Measurements from ENCODE around the gene KREMEN2. TPM values are rescaled to one million over a fixed set of nuclear protein-coding genes. Genes with fewer than 3 reads are reported as not detected.
A peak's percentile ranks its signal among the peaks of the same experiment; 100 is the strongest.

The KREMEN2 gene
- total RNA-seq, 1 experiment from 2014 or later = 6.0 TPM

DNA sequence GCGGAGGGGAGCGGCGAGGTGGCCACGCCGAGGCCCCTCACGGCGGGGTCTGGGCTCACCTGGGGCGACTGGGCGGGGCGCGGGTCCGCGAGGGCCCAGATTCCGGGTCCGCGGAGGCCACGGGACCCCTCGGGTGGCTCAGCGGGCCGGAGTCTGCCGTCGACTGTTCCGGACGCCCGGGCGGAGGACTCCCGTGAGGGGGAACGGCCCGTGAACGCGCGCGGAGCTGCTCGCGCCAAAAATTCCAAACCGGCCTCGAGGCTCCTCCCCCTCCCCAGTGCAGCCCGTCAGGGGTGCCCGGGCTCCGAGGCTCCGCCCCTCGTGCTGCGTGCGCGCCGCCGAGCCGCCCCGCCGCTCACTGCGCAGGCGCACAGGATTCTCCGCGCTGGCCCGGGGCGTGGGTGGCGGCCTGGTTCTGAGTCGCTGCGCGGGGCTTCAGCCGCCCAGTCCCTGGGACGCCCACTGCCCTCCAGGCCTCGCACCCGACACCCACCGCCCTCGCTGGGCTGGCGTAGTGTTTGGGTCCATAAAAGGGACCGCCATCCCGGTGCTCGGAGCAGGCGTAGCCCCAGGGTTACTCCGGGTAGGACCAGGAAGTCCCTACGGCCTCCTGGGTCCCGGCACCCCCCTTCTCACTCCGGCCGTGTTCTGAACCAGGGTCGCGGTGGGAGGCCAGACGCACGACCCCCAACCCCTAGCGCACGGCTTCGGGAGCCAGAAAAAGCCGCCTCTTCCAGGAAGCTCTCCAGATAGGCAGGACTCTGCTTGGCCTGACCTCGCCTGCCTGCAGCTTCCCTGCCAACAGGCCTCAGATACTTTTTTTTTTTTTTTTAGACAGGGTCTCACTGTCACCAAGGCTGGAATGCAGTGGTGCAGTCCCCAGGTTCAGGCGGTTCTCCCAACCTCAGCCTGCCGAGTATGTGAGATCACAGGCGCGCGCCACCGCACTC is 16.4 kb downstream of the KREMEN2 start, which contains the start of gene PKMYT1:
Gene PKMYT1 (minus strand): TSS at position 220 of the 950 bp plus-strand sequence. CDS start 789 bp downstream, outside the sequence.
- DNase-seq (ENCODE audit: low spot score) = peak; percentile 75

DNA sequence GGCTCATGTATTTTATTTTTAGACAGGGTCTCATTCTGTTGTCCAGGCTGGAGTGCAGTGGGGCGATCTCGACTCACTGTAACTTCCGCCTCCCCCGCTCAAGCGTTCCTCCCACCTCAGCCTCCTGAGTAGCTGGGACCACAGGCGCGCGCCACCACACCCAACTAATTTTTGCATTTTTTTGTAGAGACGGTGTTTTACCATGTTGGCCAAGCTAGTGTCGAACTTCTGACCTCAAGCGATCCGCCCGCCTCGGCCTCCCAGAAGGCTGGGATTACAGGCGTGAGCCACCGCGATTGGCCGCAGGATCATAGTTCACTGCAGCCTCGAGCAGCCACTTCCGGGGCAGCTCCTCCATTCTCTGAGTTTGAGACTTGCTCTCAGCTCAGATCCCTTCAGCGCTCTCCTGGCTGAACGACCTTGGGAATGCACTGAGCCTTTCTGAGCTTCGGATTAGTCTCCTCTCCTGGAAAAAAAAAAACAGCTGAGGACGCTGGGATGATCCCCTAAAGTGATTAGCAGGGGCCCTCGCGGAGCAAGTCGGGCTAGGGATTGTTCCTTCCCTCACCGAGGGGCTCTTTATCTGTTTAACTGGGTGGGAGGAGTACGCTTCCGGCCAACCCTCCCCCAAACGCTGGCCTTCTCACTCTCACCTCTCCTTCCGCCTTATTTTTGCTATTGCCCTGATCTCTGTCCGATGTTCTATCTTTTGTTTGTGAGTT is 17.3 kb downstream of the KREMEN2 start:
- no peak for DNase-seq (ENCODE audit: low spot score)

DNA sequence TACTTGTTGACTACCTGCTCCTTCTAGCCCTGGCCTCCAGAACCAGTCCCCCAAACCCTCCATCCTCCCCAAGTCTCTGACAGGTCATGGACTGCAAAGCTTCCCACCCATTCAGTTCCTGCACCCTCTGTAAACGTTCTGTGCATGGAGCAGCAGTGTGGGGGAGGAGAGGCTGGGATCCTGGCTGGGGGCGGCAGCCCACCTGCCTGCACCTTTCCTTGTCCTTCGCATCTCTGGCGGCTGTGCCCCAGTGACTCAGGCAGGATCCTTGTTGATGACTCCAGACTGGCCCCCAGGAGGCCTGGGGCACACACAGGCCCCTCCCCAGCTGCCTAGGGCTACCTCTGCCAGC is 17.8 kb downstream of the KREMEN2 start:
- DNase-seq (ENCODE audit: low spot score) = no peak

DNA sequence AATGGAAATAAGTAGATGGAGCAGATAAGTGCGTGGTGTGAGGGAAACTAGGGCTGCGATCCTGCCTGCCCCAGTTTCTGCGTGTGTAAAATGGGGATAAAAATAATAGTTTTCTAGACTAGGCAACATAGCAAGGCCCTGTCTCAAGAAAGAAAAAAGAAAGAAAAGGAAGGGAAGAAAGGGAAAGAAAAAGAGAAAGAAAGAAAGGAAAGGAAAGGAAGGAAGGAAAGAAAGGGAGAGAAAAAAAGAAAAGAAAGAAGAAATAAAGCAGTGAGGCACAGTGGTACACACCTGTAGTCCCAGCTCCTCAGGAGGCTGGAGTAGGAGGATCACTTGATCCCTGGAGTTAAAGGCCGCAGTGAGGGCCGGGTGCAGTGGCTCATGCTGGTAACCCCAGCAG is 18.3 kb downstream of the KREMEN2 start:
- DNase-seq (ENCODE audit: low spot score) = no peak

DNA sequence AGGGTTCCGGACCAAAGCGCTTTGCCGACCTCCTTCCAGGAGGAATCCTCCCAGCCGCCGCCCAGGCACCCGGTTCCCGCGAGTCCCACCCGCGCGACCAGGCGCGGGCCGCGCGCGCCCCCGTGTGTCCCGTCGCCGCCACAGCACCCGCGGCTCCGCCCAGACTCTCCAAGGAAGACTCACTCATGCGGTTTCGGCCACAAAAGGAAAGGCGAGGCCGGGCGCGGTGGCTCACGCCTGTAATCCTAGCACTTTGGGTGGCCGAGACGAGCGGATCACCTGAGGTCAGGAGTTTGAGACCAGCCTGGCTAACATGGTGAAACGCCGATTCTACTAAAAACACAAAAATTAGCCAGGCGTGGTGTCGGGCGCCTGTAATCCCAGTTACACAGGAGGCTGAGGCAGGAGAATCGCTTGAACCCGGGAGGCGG is 19.6 kb downstream of the KREMEN2 start:
- peak; percentile 77 for DNase-seq (ENCODE audit: low spot score)

DNA sequence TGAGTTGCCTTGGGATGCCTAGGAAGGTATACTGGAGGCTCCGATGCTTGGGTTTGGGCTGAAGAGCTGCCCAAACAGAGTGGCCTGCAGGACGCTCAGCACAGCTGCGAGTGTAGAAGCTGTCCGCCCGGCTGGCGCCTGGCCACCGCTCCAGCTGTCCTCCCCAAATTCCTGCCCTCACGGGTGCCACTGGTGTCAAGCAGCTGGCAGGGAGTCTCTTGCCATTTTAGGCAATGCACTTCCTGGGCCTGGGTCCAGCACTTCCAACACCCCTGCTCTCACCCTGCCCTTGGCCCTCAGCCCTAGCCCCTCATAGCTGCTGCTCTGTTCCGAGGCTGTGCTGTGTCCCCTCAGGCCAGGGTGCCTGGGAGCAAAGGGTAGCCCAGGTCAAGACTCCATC is 21.4 kb downstream of the KREMEN2 start:
- DNase-seq (ENCODE audit: low spot score) = no peak

DNA sequence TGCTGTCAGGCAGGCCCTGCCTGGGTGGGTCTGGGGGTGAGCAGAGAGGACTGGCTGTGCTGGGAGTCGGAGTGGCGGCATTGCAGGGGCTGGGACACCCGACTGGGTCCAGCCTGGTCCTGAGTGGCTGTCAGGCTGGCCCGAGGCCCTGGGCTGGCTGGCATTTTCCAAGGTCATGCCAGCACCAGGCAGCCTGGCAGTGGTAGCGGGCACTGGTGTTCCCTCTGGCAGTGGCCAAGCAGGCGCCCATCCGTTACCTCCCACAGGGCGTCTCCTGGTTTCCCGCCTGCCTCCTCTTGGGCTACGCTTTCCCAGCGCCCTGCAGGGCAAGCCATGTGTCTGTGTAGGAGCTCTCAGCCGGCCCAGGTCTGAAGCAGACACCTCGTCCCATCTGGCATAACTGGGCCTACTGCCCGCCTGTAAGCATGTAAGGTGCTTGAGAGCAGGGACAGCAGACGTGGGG is 21.8 kb downstream of the KREMEN2 start:
- no peak for DNase-seq (ENCODE audit: low spot score)

DNA sequence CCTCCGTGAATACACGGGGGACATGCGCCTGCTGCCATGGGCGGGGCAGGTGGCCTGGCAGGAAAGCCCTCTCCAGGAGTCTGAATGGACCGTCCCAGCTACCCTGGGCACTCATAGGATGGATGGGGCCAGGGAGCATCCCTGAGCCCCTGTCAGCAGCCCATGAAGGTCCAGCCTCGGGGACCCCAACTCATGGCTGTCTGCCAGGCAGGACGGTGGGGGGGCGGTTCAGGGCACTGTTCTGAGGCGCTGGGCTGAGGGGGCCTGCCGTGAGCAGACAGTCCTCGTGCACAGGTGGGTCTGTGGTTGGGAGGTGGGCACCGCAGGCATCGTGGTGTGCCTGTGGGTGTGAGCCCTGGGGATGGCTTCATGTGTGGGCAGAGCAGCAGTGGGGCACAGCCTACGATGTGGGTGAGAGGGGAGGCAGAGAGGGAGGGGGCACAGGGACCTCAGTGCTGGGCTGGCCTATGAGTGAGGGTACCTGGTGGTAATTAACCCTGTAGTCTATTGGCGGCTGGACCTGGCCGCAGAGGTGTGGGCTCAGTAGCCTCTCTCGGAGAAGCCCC is 22.6 kb downstream of the KREMEN2 start:
- DNase-seq (ENCODE audit: low spot score) = no peak

DNA sequence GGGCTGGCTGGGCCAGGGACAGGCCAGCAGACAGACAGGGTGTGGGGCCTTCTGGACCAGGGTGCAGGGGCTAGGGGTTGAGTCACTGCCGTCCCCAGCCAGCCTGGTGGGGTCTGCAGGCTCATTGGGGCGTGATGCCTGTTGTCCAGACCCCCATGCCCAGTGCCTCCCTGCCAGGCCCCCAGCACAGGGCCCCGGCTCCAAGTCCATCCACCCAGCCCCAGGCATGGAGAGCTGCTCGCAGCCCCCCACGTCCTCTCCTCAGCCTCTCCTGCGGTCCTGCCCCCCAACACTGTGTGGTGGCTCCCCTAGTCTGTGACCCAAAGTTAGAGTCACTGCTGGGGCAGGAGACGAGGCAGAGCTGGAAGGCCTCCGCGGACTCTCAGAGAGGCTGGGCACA is 23.2 kb downstream of the KREMEN2 start:
- no peak for DNase-seq (ENCODE audit: low spot score)

DNA sequence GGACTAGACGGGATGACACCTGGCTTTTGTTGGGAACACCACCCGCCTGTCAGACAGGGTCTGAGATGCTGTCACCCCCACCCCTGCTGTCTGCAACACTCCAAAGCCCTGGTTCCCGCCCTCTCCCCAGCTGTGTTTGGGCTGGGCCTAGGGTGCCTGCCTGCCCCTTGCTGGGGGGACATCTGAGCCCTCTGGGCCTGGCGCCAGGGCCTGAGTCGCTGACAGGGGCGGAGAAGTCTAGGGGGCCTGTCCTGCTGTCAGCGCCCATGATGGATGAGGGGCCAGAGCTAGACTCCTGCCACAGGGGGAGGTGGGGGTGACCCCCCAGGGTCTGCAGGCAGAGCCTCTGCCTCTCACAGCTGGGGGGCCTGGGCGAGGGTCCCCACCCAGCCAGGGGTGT is 23.8 kb downstream of the KREMEN2 start:
- DNase-seq (ENCODE audit: low spot score) = no peak

DNA sequence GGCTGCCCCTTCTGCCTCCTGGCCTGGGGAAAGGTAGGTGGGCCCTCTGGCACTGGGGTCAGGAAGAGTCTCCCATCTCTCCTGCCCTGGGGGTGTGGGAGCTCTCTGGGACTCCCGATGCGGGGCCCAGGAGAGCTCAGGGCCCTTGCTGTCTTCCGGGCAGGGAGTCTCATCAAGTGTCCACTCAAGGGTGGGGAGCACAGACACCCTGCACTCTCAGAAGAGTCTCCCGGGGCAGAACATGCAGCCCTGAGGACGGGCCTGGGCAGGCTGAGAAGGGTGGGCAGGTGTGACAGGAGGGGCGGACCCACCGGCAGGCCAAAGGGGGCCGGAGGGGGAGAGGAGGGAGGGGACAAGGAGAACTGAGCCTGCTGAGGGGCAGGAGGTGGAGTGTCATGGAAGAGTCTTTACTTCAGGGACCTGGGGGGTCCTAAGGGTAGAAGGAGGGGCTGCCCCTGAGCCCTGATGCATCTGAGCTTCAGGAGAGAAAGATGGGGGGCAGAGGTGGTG is 24.6 kb downstream of the KREMEN2 start:
- no peak for DNase-seq (ENCODE audit: low spot score)

DNA sequence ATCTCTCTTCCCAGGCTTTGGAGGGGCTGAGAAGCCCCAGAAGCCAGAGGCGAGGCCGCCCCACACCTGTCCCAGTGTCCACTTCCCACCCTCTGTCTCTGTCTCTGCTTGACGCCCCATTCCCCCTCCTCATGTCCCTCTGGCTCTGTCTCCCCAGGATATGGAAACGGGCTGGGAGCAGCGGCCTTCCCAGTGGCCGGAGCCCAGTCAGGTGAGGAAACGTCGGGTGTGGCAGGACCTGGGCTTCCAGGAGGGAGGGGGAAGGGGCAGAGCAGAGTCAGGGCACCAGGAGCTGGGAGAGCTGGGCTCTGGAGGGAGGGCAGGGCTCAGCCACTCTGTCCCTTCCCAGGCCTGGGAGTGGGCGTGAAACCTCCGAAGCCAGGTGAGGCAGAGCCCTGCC is 26.8 kb downstream of the KREMEN2 start:
- no peak for DNase-seq (ENCODE audit: low spot score)

DNA sequence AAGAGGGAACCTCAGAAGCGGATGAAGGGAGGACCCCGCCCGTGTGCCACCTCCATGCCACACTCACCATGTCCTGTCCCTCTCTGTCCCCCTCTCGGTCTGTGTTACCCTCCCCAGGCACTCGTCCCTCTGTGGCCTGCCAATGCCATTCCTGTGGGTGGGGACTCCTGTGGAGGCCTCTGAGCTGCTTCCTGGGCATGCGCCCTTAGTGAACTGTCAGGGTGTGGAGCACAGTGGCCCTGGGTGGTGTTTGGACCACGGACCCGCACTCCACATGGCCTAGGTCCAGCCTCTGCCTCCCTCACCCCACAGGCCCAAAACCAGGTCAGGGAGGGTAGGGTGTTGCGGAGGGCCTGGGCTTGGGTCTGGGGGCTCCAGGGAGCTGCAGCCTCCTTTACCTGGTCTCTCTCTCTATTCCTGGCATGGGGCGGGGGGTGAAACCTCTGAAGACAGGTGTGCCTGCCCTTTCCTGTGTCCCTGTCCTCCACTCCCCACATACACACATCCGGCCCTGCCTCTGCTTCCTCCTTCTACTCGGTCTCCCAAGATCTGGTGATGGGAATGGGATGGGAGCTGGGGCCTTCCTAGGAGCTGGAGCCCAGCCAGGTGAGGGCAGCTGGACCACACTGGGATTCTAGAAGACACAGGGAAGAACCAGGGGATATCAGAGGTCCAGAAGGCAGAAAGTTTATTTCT is 27.6 kb downstream of the KREMEN2 start:
- DNase-seq (ENCODE audit: low spot score) = no peak

DNA sequence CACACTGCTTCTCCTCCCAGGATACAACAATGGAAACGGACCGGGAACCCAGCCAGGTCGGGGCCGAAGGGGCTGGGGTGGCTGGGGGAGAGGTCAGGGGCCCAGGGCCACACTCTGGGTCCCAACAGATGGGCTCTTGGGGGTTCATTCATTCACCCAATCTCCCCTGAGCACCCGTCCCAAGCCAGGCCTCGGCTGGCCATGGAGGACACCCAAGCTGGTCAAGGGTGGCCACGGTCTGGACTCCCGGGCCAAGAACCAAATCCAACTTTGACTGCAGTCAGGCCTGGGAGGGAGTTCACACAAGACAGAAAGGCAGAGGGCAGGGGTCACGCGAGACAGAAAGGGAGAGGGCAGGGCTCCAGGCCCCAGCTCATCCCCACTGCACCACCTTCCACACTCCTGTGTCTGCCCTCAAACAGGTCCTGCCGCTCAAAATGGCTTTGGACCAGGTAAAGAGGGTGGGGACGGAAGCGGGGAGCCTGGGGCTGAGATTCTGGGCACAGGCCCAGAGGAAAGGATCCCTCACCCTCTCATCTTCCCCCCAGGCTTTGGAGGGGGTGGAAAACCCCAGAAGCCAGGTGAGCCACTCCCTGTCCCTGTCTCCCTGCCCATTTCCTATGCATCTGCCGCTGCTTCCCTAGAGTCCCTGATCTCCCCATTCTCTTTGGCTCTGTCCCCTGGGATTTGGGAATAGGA is 28.5 kb downstream of the KREMEN2 start:
- DNase-seq (ENCODE audit: low spot score) = no peak

DNA sequence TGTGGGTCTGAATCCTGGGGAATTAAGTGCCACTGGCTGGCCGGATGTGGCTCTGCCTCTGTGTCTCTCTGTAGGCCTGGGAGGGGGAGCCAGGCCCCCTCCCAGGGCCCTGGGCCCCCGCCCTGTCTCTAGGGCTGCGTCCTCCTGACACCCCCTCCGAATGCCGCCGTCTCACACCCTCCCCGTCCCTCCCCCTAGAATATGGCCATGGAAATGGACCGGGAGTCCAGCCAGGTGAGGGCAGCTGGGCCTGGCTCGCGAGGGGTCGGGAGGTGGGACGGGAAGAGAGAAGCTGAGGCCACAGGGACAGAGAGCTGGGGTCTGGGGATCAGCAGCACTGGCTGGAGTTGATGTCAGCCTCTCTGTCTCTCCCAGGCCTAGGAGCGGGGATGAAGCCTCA is 32.2 kb downstream of the KREMEN2 start:
- no peak for DNase-seq (ENCODE audit: low spot score)

DNA sequence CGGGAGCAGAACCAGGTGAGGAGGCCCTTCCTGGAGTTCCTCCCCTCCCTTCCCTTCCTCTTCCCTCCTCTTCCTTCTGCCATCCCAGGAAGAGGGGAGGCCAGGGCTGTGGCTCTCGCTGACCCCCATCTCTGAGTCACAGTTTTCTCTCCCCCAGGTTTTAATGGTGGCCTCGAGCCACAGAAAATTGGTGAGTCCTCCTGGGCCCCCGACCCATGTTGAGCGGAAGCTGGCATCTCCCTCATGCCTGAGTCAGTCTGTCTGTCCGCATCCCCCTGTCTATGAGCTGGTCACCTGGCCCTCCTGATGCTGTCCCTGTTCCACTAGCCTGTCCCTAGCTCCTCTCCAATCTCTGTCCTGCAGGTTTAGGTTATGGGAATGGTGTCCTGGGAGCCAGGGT is 35.9 kb downstream of the KREMEN2 start:
- DNase-seq (ENCODE audit: low spot score) = no peak

DNA sequence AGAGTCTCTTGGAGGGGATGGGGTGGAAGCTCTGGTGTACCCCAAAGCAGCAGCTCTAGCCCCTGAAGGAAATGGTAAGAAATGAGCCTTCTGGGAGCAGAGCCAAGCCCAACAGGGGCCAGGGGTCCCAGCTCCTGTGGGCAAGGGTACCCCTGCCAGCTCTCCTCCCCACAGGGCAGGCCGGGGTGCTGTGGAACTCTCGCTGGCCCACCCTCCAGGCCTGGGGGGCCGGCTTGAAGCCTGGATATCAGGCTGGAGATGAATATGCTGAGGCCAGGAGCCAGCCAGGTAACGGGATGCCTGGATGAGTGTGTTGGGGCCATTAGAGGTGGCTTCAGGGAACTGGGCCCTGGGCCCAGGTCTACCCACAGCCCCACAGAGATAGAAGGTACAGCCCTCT is 36.5 kb downstream of the KREMEN2 start:
- no peak for DNase-seq (ENCODE audit: low spot score)

DNA sequence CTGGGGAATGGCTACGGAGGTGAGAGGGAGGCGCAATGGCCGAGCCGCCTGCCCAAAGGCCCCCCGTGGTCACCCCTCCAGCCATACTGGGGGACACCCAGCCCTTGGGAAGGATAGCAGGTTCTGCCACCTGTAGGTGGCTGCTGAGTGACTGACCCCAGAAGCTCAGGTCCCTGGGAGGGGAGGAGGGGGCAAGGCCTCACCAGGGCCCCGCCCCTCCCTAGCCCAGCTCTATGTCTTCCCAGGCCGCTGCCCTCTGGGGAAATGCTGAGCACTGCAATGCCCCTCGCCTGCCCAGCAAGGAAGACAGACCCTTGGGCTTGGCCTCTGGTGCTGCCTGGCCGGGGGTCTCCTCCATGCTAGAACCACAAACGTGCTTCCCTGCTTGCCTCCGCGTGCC is 37.2 kb downstream of the KREMEN2 start:
- no peak for DNase-seq (ENCODE audit: low spot score)

DNA sequence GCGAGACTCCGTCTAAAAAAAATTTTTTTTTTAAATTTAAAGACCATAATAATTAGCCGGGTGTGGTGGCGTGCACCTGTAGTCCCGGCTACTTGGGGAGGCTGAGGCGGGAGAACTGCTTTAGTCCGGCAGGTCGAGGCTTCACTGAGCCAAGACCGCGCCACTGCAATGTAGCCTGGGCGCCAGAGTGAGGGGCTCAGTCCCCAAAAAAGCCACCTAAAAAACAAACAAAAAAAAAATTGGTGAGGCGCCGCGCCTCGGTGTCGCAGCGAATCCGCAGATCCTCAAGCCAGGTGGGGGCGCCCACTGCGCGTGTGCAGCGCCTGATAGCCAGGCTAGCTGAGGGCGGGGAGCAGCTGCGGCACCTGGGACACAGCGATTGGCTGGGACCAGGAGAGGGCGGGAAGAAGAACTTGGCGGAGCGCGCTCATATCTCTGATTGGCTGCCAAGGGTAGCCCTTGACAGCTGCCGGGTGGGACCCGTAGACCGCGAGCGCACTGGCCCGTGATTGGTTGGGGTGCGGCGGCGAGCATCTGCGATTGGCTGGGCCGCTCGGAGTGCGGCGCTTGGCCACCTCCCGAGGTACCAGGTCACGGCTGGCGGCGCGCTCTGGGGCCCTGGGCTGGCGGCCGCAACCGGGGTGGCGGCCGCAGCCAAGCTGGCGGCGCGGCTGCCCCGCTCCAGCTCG is 39.7 kb downstream of the KREMEN2 start:
- peak; percentile 98 for DNase-seq (ENCODE audit: low spot score)

DNA sequence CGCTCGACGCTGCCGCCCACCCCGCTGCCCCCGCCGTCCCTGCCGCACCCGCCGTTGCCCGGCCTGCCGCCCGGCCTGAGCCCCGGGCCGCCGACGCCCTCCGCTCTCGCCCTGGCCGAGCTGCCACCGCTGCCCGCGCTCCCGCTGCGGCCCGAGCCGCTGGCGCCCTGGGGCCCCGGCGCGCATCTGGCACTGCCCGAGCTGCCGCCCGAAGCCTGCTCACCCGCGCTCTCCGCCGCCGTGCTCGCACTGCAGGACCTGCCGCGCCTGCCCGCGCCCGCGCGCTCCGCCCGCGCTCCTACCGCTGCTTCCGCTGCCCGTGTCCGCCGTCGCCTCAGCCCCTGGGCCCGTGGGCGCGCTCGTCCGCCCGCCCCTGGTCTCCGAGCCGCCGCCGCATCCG is 40.2 kb downstream of the KREMEN2 start:
- DNase-seq (ENCODE audit: low spot score) = no peak
